Kidney (tissue), 14 donors: ENCODE data around the gene TPI1. TPM values are rescaled to one million over a fixed set of nuclear protein-coding genes. Genes with fewer than 3 reads are reported as not detected.
"Not testable (repeated sequence)": the region's sequence is repeated elsewhere in the genome, so short reads cannot be mapped to it uniquely, and the experiment has no call there.

Source experiments
- DNase-seq, 5 donors: peaks; one replicate each; pipeline ENCODE4 v3.0.0-alpha.2; 2013 to 2020
- FAIRE-seq: peaks from 2 replicates; lab custom pipeline; 2012; peaks lifted over from hg19 to GRCh38; lab: Jason Lieb, UNC
- H3K27ac ChIP-seq, 2 donors: one replicate each; pipeline ENCODE4 v1.7.0; 2013; ENCODE audit warnings: low read depth in 2 of 2, low read length in 2 of 2, inconsistent platforms in 1 of 2
- H3K27me3 ChIP-seq: one replicate; pipeline ENCODE4 v1.7.1; 2013; ENCODE audit warnings: low read length, inconsistent platforms; ENCODE audit not compliant: control insufficient read depth, insufficient read depth
- H3K36me3 ChIP-seq, 3 donors: one replicate each; pipeline versions ENCODE4 v1.7.0 to v1.7.1; 2013; ENCODE audit warnings: low read length in 3 of 3, control low read depth in 1 of 3, inconsistent platforms in 1 of 3; ENCODE audit not compliant: insufficient read depth in 3 of 3, control insufficient read depth in 2 of 3
- H3K4me1 ChIP-seq, 3 donors: one replicate each; pipeline versions ENCODE4 v1.7.0 to v1.7.1; 2013; ENCODE audit warnings: low read length in 3 of 3, inconsistent platforms in 1 of 3, low read depth in 1 of 3; ENCODE audit not compliant: control insufficient read depth in 2 of 3, insufficient read depth in 2 of 3
- H3K4me3 ChIP-seq, 3 donors: one replicate each; pipeline versions ENCODE4 v1.7.0 to v1.8.1; 2013; ENCODE audit warnings: low read length in 3 of 3, control low read depth in 1 of 3, inconsistent platforms in 1 of 3
- H3K9ac ChIP-seq, 3 donors: one replicate each; pipeline versions ENCODE4 v1.7.0 to v1.7.1; 2013; ENCODE audit warnings: low read length in 3 of 3, control low read depth in 1 of 3, inconsistent platforms in 1 of 3
- H3K9me3 ChIP-seq, 3 donors: one replicate each; pipeline versions ENCODE4 v1.7.0 to v1.7.1; 2013; ENCODE audit warnings: low read length in 3 of 3, control low read depth in 1 of 3, inconsistent platforms in 1 of 3; ENCODE audit not compliant: control insufficient read depth in 2 of 3, insufficient read depth in 1 of 3
- CTCF ChIP-seq: IDR thresholded peaks from 3 replicates; pipeline ENCODE4 v1.5.1; 2012; ENCODE audit warnings: mild to moderate bottlenecking, moderate library complexity, borderline replicate concordance; ENCODE audit not compliant: insufficient read depth; ENCODE audit errors: extremely low read depth
- intact Hi-C: fragments of 100-400 bp; cut with DNase I; formaldehyde crosslinking; loops from one replicate; pipeline ENCODE4 v1.11.1; 2022
- polyA plus RNA-seq: library from polyadenylated mRNA; stranded (reverse); fragments of 350-450 nt; fragmentation: Illumina TruSeq; extraction: RNeasy Lipid Tissue Mini Kit (QIAGEN cat#74804); gene quantifications from one replicate; pipeline ENCODE4 v1.2.3, GENCODE V29; 2014; ENCODE audit warnings: low read depth, low replicate concordance; ENCODE audit not compliant: insufficient read depth
- total RNA-seq: library from RNA; stranded (reverse); fragmentation: NEBNext Ultra II Directional; extraction: Animal tissue kit (Norgen Biotek cat#: 25700); gene quantifications from one replicate; pipeline ENCODE4 v1.2.1, GENCODE V29; 2021
- donor health status: control.
- donor health status: control.
- donor health status: control.
- donor health status: control.
- donor health status: control.
- donor health status: DM: yes; HTN: yes; CAD: no.
- donor health status: Normal renal cell carcinoma (clear cell type).

TPI1 gene
- total and polyA plus RNA-seq, 2 donors from 2014 or later, result 437 to 1,220 TPM

- Histone ChIP-seq H3K27me3 (no peaks in the 10 kb centered on the region), H3K4me1 (peaks cover 4 to 6% (median 5%) of the 10 kb centered on the region in 3 donors), H3K9ac (peak overlapping the region; percentile 87 to 94 (median 88)), H3K36me3 (no peaks in the 10 kb centered on the region), H3K9me3 (no peaks in the 10 kb centered on the region), H3K4me3 (peak overlapping the region; percentile 76 to 96 (median 79)), H3K27ac (peak overlapping the region; percentile 93 to 96)
- peak; percentile 98 to 99 (median 99) for DNase-seq
- FAIRE-seq, result no peak
- intact Hi-C loops, result no loop called here
- peak; percentile 85 for TF ChIP-seq CTCF
Observed at GRCh38 chr12:6890789-6891645, 23.7 kb downstream of the TPI1 start.

GRCh38 chr12:6891646-6892001 is 24.3 kb downstream of the TPI1 start:
- no peak for TF ChIP-seq CTCF
- intact Hi-C loops, result no loop called here
- no peaks in the 10 kb centered on the region for H3K27me3 ChIP-seq
- H3K27ac ChIP-seq, result peak overlapping the region; percentile 59 to 89
- DNase-seq (peak in 1 of 5 donors; percentile 46), FAIRE-seq (no peak)
- H3K9ac ChIP-seq, result peak overlapping the region; percentile 56 to 87 (median 66)
- peak overlapping the region; percentile 58 to 61 (median 59) for H3K4me3 ChIP-seq
- peaks cover 4 to 6% (median 5%) of the 10 kb centered on the region in 3 donors for H3K4me1 ChIP-seq
- H3K36me3 ChIP-seq, result no peaks in the 10 kb centered on the region
- H3K9me3 ChIP-seq, result no peaks in the 10 kb centered on the region

GRCh38 chr12:6892683-6893082 is 25.4 kb downstream of the TPI1 start:
- intact Hi-C loops, FAIRE-seq: not testable (repeated sequence)

GRCh38 chr12:6894321-6894720 is 27.0 kb downstream of the TPI1 start:
- Histone ChIP-seq H3K4me3 (no peak overlapping the region), H3K9me3 (no peaks in the 10 kb centered on the region), H3K27me3 (no peaks in the 10 kb centered on the region), H3K9ac (no peak overlapping the region), H3K36me3 (no peaks in the 10 kb centered on the region), H3K27ac (no peak overlapping the region), H3K4me1 (peaks cover 4 to 6% (median 5%) of the 10 kb centered on the region in 3 donors)
- no peak for TF ChIP-seq CTCF
- FAIRE-seq (no peak), DNase-seq (no peak)
- intact Hi-C loops, result no loop called here

More at GRCh38 chr12:6892683-6893082, 25.4 kb downstream of the TPI1 start:
- not testable (repeated sequence) for H3K9me3 ChIP-seq, H3K27ac ChIP-seq, H3K4me1 ChIP-seq, H3K27me3 ChIP-seq, H3K4me3 ChIP-seq, H3K9ac ChIP-seq, H3K36me3 ChIP-seq
- DNase-seq, result peak in 1 of 5 donors; percentile 11
